ENCODE measurements around the gene PEX5.
"Not testable (repeated sequence)": the region's sequence is repeated elsewhere in the genome, so short reads cannot be mapped to it uniquely, and the experiment has no call there.

PEX5 gene

GRCh38 chr12:7219599-7220243 is 30.2 kb downstream of the PEX5 start:
- DNase-seq: peak; percentile 74

DNA sequence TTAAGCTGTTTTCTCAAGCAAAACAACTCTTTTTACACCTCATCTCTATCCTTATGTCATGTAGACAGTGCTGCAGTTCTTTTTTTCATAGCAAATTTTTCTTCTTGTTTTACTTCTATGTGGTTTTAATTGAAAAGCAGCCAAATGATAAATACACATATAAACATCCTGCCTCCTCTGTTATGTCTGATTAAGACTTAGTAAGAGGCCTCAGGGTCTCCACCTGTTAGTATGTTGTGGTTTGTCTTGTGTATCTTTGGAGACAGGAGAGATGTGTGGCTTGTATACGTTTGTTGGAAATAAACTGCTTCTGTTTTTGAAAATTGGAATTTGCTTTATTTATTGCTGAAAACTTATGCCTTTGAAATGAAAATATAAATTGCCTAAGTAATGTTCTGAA is 32.0 kb downstream of the PEX5 start:
- DNase-seq: no peak

DNA sequence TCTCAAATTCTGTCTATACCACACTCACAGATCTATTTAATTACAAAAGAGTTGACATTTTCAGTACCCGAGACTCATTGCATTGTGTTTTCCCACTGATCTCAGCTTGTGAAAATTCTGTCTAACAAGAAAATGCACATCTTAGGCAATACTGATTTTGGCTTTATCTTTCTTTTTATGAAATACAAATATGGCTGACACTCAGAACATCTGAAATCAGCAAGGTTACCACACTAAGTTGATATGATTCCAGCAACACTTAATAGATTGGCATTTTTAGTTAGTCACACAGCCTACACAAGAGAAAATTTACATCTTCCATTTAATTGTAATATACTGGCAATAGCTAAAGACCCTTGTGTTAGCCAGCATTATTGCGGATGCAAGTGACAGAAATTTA is 40.3 kb downstream of the PEX5 start:
- no peak for DNase-seq

- DNase-seq: no peak
These were observed 52.0 kb downstream of the PEX5 start for GRCh38 chr12:7241404-7242005.

GRCh38 chr12:7242176-7243101 is 53.0 kb downstream of the PEX5 start:
- DNase-seq: no peak

GRCh38 chr12:7251328-7251996 is 62.0 kb downstream of the PEX5 start:
- not testable (repeated sequence) for DNase-seq

GRCh38 chr12:7259060-7259459 is 69.6 kb downstream of the PEX5 start:
- no peak for DNase-seq
